DND-41 (cell line): Measurements from ENCODE around the gene ATP2B3.

Experiments used
- ATAC-seq: fragments of 200-7000 bp; cut with Tn5 transposase; 3 replicates; pipeline ENCODE4 v1.9.1; 2021; ENCODE audit warnings: low read depth; ENCODE audit not compliant: insufficient read depth
- DNase-seq: peaks from one replicate; pipeline ENCODE4 v3.0.0-alpha.2; 2020
- H2AFZ ChIP-seq: 2 replicates; pipeline ENCODE4 v1.6.0; 2012; ENCODE audit warnings: low read depth, low read length
- H3K27ac ChIP-seq: 2 replicates; pipeline ENCODE4 v1.5.1; 2012; ENCODE audit warnings: low read length, inconsistent platforms
- H3K27me3 ChIP-seq: fragments of 200-600 bp; sonication (generic); 2 replicates; pipeline ENCODE4 v1.6.0; 2012; ENCODE audit warnings: low read length, mild to moderate bottlenecking, inconsistent platforms; ENCODE audit not compliant: insufficient read depth, poor library complexity
- H3K36me3 ChIP-seq: 2 replicates; pipeline ENCODE4 v1.5.1; 2012; ENCODE audit warnings: low read length, inconsistent platforms; ENCODE audit not compliant: insufficient read depth
- H3K4me1 ChIP-seq: 2 replicates; pipeline ENCODE4 v1.5.1; 2012; ENCODE audit warnings: mild to moderate bottlenecking, low read length; ENCODE audit not compliant: insufficient read depth
- H3K4me2 ChIP-seq: 2 replicates; pipeline ENCODE4 v1.6.0; 2012; ENCODE audit warnings: mild to moderate bottlenecking, moderate library complexity, low read length, inconsistent platforms; ENCODE audit not compliant: insufficient read depth
- H3K4me3 ChIP-seq, 2 experiments: fragments of 200-600 bp in 1 of 2; shearing (Covaris generic) in 1 of 2; 2 replicates each; pipeline ENCODE4 v1.5.1; 2012 to 2016; ENCODE audit warnings: inconsistent platforms in 2 of 2, low read length in 2 of 2, mild to moderate bottlenecking in 2 of 2, low read depth in 1 of 2, moderate library complexity in 1 of 2
- H3K79me2 ChIP-seq: 2 replicates; pipeline ENCODE4 v1.6.0; 2012; ENCODE audit warnings: low read length, inconsistent platforms; ENCODE audit not compliant: insufficient read depth
- H3K9ac ChIP-seq: 2 replicates; pipeline ENCODE4 v1.6.0; 2012; ENCODE audit warnings: low read depth, mild to moderate bottlenecking, inconsistent platforms, low read length, moderate library complexity
- H3K9me3 ChIP-seq: 2 replicates; pipeline ENCODE4 v1.5.1; 2012; ENCODE audit warnings: low read length, moderate library complexity, mild to moderate bottlenecking, inconsistent platforms; ENCODE audit not compliant: insufficient read depth, severe bottlenecking
- H4K20me1 ChIP-seq: 2 replicates; pipeline ENCODE4 v1.6.0; 2012; ENCODE audit warnings: low read length; ENCODE audit not compliant: insufficient read depth
- CTCF ChIP-seq: IDR thresholded peaks from 2 replicates; pipeline ENCODE4 v1.5.1; 2012; ENCODE audit warnings: borderline replicate concordance, low read length, moderate library complexity, mild to moderate bottlenecking; ENCODE audit not compliant: poor library complexity, severe bottlenecking; ENCODE audit errors: extremely low read depth
- EZH2 ChIP-seq: IDR thresholded peaks from 3 replicates; pipeline ENCODE4 v1.6.1; 2012; ENCODE audit warnings: borderline replicate concordance, low read depth, mild to moderate bottlenecking, moderate library complexity, low read length, inconsistent platforms; ENCODE audit not compliant: severe bottlenecking

The ATP2B3 gene

GRCh38 chrX:153549231-153549630 is 31.8 kb downstream of the ATP2B3 start:
- Histone ChIP-seq H3K36me3 (no peaks in the 10 kb centered on the region), H3K79me2 (no peaks in the 10 kb centered on the region), H4K20me1 (no peaks in the 10 kb centered on the region), H3K9me3 (no peaks in the 10 kb centered on the region), H3K27ac (no peak overlapping the region), H3K9ac (no peak overlapping the region), H3K4me3 (no peak overlapping the region), H3K4me2 (no peak overlapping the region), H3K27me3 (no peaks in the 10 kb centered on the region), H3K4me1 (no peaks in the 10 kb centered on the region), H2AFZ (no peak overlapping the region)
- TF ChIP-seq CTCF (no peak), EZH2 (no peak)
- ATAC-seq (no peak), DNase-seq (no peak)

GRCh38 chrX:153549807-153550206 is 32.4 kb downstream of the ATP2B3 start:
- peak; percentile 29 for TF ChIP-seq CTCF
- TF ChIP-seq EZH2 = no peak
- Histone ChIP-seq H3K27ac (no peak overlapping the region), H3K9ac (no peak overlapping the region), H3K27me3 (no peaks in the 10 kb centered on the region), H2AFZ (no peak overlapping the region), H3K36me3 (no peaks in the 10 kb centered on the region), H3K4me1 (no peaks in the 10 kb centered on the region), H4K20me1 (no peaks in the 10 kb centered on the region), H3K4me3 (no peak overlapping the region), H3K4me2 (no peak overlapping the region), H3K79me2 (no peaks in the 10 kb centered on the region), H3K9me3 (no peaks in the 10 kb centered on the region)
- DNase-seq (no peak), ATAC-seq (no peak; the same call in 2 of the 3 replicates)

- ATAC-seq (no peak), DNase-seq (no peak)
- H3K27ac ChIP-seq = no peak overlapping the region
Measured at GRCh38 chrX:153551135-153551534, 33.7 kb downstream of the ATP2B3 start.

More at GRCh38 chrX:153551135-153551534, 33.7 kb downstream of the ATP2B3 start:
- Histone ChIP-seq H3K4me2 (no peak overlapping the region), H4K20me1 (no peaks in the 10 kb centered on the region), H2AFZ (no peak overlapping the region), H3K79me2 (no peaks in the 10 kb centered on the region), H3K36me3 (no peaks in the 10 kb centered on the region), H3K9ac (no peak overlapping the region), H3K4me3 (no peak overlapping the region), H3K9me3 (no peaks in the 10 kb centered on the region), H3K4me1 (no peaks in the 10 kb centered on the region), H3K27me3 (no peaks in the 10 kb centered on the region)
- TF ChIP-seq CTCF = no peak
- TF ChIP-seq EZH2 = no peak
